ENCODE results near the gene FITM1.
A peak's percentile ranks its signal among the peaks of the same experiment; 100 is the strongest.

FITM1 gene

DNA sequence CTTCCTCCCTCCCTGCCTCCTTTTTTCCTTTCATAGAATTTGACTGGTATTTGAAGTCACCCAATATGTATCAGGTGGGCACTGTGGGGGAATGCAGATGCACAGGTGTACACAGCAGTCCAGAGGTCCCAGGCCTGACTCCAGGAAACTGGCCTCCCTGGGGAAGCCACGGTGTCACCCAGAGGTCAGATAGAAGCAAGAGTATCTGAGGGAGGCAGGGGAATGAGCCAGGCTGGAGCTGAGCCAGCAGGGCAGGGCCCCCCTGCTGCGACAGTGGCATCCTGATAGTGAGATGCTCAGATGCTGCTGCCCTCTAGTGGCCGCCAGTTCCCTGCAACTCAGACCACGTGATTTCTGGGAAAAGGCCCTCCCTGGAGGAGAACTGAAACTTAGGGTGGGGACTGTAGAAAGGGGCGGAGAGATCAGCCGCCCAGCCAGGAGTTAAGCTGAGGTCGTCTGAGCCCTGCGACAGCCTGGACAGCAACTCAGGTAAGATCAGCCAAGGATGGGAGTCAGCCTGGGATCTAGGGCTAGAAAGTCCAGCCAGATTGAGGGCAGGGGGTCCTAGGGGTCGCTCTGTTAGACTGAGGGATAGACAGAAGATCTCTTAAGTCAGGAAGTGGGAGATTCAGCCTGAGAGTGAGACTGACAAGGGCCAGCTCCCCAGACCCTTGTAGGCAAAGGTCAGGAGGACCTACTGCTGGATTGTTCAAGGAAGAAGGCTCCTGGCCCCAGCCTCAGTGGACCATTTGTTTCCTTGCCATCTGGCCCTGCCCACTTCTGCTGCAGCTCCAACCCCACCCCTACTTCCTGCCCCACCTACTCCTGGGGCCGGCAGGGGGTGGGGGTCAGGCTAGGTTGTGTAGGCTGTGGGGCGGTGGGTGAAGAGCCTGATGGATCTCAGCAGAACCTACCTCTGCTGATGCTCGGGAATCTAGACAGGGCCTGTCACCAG lies 30.7 kb downstream of the FITM1 start, which contains the start of gene IRF9:
Gene IRF9, plus strand, starts transcription at position 416 of the 955 bp plus-strand sequence. CDS start 880 bp downstream, outside the sequence.
- peak; percentile 96 for DNase-seq (ENCODE audit: low spot score)

- DNase-seq (ENCODE audit: low spot score): no peak
Observed at GRCh38 chr14:24162093-24162492, 31.6 kb downstream of the FITM1 start.

- DNase-seq (ENCODE audit: low spot score): no peak
Observed at GRCh38 chr14:24164518-24164991, 34.1 kb downstream of the FITM1 start.

- no peak for DNase-seq (ENCODE audit: low spot score)
Observed at GRCh38 chr14:24165785-24166184, 35.3 kb downstream of the FITM1 start.

DNA sequence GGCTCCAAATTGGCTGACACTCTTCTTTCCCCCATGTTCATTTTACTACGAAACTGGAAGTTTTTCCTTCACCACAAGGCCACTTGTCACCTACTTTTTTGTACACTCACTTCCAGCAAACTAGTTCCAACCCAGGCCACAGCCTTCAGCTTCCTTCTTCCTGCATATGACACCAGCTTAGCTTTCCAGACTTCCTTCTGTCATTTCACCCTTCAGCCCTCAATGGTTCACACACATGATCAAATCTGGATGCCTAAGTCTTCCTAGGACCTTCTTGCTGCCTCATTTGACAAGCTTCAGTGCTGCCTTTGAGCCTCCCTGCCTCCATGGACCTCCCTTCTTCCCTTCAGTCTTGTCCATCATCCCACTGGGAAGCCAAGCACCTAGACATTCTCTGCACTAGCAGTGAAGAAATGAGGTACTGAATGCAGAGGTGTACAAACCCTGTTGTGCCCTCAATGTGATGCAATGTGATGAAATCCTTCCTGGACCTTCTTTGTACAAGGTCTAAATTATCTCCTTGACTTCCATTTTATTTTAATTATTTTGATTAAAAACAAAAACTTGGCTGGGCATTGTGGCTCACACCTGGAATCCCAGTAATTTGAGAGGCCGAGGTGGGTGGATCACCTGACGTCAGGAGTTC lies 37.1 kb downstream of the FITM1 start:
- DNase-seq (ENCODE audit: low spot score): no peak

DNA sequence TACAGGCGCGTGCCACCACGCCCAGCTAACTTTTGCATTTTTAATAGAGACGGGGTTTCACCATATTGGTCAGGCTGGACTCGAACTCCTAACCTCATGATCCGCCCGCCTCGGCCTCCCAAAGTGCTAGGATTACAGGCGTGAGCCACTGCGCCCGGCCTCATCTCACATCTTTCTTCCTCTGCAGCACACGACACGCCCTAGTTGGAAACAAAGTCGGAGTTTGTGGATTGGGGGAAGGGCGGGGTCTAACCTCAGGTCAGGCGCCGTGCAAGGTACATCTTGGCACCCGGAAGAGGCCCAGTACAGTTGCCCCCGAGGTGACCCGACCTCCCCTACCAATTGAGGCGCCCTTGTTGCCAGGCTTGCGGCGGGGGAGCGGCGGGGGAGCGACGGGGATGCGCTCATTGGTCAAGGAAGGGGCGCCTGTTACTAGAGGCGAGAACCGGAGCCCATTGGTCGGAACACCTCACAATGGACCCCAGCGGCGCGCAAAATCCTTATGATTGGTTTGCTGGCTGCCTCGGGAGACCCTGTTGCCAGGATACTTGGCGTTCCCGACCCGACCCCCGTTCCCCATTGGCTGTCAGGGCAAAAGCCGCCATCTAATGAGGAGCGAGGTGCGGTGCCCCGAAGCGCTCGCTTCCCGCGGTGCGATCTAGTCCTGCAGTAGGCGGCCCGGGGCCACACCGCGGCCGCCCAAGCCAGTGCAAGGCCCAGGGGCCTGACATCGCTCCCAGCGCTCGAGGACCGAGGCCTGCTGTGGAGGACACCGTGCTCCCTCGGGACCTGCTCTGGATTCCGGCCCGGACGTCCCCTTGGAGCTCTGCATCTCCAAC lies 41.2 kb downstream of the FITM1 start, which contains the start of gene REC8:
Gene REC8, plus strand, starts transcription at position 659 of the 839 bp plus-strand sequence. CDS start 473 bp downstream, outside the sequence.
- DNase-seq (ENCODE audit: low spot score): peak; percentile 97

DNA sequence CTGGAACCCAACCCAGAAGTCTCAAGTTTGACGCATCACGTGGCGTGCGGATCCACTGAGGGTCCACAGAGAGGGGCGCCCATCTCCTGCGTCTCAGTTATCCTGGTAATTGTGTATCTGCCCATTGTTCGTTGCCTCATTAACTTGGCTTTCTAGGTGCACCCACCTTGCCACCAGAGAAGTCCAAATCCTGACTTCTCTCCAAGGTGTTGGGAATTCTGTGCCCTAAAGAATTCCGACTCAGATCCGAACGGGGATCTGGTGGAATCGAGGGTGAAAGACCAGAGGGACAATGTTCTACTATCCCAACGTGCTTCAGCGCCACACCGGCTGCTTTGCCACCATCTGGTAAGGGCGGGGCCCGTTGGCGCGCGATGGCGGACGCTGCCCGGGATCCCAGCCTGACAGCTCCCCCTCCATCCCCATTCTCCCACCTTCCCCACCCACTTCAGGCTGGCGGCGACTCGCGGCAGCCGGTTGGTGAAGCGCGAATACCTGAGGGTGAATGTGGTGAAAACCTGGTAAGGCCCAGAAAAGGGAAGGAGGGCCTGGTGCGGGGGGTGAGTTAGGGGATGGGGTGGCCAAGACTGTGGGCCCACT lies 41.9 kb downstream of the FITM1 start:
- DNase-seq (ENCODE audit: low spot score): no peak

DNA sequence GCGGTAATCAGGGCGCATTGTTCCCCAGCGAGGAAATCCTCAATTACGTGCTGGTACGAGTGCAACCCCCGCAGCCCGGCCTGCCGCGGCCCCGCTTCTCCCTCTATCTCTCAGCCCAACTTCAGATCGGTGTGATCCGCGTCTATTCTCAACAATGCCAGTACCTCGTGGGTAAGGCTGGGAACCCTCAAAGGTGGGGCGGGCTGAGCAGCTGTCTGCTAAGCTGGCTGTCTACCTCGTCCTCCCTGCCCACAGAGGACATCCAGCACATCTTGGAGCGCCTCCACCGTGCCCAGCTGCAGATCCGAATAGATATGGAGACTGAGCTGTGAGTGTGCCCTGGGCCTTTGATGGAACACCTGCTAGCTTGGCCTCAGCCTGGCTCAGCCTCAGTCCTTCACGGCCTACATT lies 42.4 kb downstream of the FITM1 start:
- DNase-seq (ENCODE audit: low spot score): no peak

GRCh38 chr14:24176599-24176998 lies 46.1 kb downstream of the FITM1 start:
- DNase-seq (ENCODE audit: low spot score): no peak

DNA sequence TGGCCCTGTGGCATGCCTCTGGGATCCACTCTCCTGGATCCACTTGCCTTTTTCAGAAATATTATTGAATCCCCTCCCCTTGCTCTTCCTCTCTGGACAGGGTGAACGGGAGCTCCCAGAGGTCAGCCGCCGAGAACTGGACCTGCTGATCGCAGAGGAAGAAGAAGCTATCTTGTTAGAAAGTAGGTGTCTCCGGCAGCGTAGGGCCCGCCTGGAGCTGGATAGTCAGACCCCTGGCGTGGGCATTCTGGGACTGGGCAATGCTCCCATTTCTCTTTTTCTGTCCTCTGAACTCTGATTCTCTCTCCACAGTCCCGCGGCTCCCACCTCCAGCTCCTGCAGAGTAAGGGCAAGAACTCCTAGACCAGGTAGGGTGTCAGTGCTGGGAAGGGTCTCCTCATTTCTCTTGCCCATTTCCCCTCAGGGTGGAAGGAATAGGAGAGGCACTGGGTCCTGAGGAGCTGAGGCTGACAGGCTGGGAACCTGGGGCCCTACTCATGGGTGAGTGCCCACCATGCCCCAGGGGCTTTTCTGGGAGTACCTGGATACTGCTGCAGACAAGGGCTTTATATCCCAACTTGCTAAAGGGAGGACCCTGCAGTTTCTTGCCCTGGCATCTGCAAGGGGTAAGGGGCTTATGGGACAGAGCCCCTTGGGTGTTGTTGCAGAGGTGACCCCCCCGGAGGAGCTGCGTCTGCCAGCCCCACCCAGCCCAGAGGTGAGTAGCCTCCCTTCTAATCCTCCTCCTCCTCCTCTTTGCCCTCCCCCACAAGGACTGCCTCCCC lies 46.8 kb downstream of the FITM1 start:
- DNase-seq (ENCODE audit: low spot score): no peak

- no peak for DNase-seq (ENCODE audit: low spot score)
Observed at GRCh38 chr14:24177891-24178290, 47.4 kb downstream of the FITM1 start.

GRCh38 chr14:24178399-24179178 lies 48.1 kb downstream of the FITM1 start:
- no peak for DNase-seq (ENCODE audit: low spot score)

DNA sequence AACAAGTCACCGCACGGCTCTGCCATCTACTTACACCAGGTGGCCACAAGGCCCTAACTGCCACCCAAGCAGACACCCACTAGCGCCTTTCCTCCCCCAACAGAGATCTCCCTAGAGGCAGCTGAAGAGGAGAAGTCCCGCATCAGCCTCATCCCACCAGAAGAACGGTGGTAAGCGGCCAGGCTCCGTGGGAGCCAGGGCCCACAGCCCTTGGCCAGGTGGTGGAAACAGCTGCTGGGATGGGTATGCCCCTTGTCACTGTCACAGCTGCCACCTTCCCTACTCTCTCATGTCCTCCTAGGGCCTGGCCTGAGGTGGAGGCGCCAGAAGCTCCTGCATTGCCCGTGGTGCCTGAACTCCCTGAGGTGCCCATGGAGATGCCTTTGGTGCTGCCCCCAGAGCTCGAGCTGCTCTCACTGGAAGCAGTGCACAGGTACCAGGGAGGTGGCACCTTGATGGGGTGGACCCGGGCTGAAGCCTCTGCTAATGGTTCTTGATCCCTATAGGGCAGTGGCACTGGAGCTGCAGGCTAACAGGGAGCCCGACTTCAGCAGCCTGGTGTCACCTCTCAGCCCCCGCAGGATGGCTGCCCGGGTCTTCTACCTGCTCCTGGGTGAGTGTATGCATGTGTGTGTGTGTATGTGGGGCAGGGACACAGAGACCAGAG lies 49.0 kb downstream of the FITM1 start:
- no peak for DNase-seq (ENCODE audit: low spot score)

DNA sequence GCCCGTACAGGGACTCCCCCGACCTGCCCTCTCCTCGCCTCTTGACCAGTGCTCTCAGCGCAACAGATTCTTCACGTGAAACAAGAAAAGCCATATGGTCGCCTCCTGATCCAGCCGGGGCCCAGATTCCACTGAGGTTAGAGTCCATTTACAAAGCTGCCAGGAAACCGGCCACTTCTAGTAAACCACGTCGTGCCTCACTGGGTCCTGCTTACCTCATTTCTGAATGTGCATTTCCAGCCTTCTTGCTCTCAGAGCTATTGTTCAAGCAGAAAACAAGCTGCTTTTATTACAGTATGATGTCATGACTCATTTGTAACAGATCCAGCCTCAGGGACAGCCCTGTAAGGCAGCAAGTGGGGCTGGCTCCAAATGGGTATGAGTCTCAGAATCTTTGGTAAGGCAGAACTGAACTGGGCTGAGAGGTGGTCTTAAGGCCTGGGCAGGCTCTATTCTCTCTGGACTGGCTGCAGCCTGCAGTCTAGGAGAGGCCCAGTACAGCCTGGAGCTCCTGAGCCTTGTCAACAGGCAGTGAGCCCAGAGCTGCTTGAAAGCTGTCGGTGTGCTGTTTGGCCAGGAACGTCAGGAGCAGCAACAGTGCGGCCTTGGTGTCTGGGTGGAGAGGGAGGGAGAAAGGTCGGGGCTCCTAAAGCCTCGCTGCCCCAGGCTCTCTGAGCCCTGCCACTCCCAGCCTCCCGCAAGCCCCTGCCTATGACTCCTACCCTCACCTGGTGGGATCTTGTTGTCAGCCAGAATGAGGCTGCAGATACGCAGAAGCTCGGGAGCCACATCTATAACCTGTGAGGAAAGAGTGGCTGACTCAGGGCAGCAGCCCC lies 49.7 kb downstream of the FITM1 start:
- peak; percentile 82 for DNase-seq (ENCODE audit: low spot score)

GRCh38 chr14:24181371-24182077 lies 51.1 kb downstream of the FITM1 start:
- no peak for DNase-seq (ENCODE audit: low spot score)

Measured in Ammon's horn (tissue), 1 donor.